Tibial artery (tissue), 4 donors: ENCODE results near the gene DEPDC1B.

ENCODE experiments used
- DNase-seq, 2 donors: peaks; one replicate each; pipeline ENCODE4 v3.0.0-alpha.2; 2019
- H3K27ac ChIP-seq, 2 donors: fragments of 200-600 bp; sonication (generic) in 1 of 2; 1 replicate in 1 of 2; 2 replicates in 1 of 2; pipeline ENCODE4 v1.5.1; 2018 to 2019; ENCODE audit warnings: mild to moderate bottlenecking in 1 of 2
- H3K27me3 ChIP-seq, 2 donors: fragments of 200-600 bp; sonication (generic) in 1 of 2; one replicate each; pipeline versions ENCODE4 v1.5.1 to v1.6.0; 2016 to 2019
- H3K36me3 ChIP-seq, 3 donors: fragments of 200-600 bp; sonication (generic) in 2 of 3; one replicate each; pipeline ENCODE4 v1.5.1; 2016 to 2019; ENCODE audit warnings: mild to moderate bottlenecking in 2 of 3
- H3K4me1 ChIP-seq, 4 donors: fragments of 200-600 bp; sonication (generic) in 2 of 4; 1 replicate in 3 of 4; 2 replicates in 1 of 4; pipeline ENCODE4 v1.5.1; 2016 to 2019
- H3K4me3 ChIP-seq, 2 donors: fragments of 200-600 bp; sonication (generic) in 1 of 2; 1 replicate in 1 of 2; 2 replicates in 1 of 2; pipeline ENCODE4 v1.5.1; 2018 to 2019; ENCODE audit warnings: mild to moderate bottlenecking in 2 of 2
- H3K9me3 ChIP-seq, 3 donors: fragments of 200-600 bp; sonication (generic) in 1 of 3; one replicate each; pipeline ENCODE4 v1.5.1; 2016 to 2019
- CTCF ChIP-seq, 2 experiments: fragments of 200-600 bp in 1 of 2; fragments of 450-650 bp in 1 of 2; IDR thresholded peaks; one replicate each; pipeline ENCODE4 v1.5.1; 2017 to 2019; ENCODE audit warnings: antibody characterized with exemption in 2 of 2, mild to moderate bottlenecking in 1 of 2, moderate library complexity in 1 of 2
- intact Hi-C: fragments of 100-400 bp; cut with DNase I; formaldehyde crosslinking; loops from one replicate; pipeline ENCODE4 v1.15.0; 2023; ENCODE audit warnings: low total_unique reads

The DEPDC1B gene

DNA sequence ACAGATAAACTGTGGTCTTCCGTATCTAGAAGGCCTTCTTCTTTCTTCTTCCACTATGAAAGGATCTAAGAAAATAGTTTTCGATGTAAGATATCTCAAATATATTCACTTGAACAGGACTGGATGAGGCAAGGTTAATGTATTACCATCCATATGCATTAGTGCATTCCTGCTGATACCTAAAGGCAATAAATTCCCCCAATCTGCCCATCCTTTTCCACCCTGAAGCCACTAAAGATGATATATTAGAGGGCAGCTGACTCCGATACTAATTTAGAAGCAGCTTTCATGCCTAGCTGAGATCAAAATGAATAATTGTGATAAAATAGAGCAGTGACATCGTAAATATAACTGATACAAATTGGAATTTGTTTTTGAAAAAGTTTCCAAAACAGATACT lies 63.3 kb downstream of the DEPDC1B start:
- Histone ChIP-seq H3K4me1 (peaks cover 0 to 60% (median 20%) of the 10 kb centered on the region in 4 donors), H3K27ac (peak overlapping the region; percentile 52 to 69)

GRCh38 chr5:60636001-60636400 lies 64.0 kb downstream of the DEPDC1B start:
- intact Hi-C loops: no loop called here
- DNase-seq: no peak
- Histone ChIP-seq H3K27me3 (no peaks in the 10 kb centered on the region), H3K36me3 (no peaks in the 10 kb centered on the region), H3K4me3 (no peak overlapping the region), H3K4me1 (peaks cover 0 to 64% (median 20%) of the 10 kb centered on the region in 4 donors), H3K27ac (peak overlapping the region in 1 of 2 donors; percentile 69), H3K9me3 (no peaks in the 10 kb centered on the region)
- TF ChIP-seq CTCF (IDR thresholded peaks at IDR 0.05): no peak

More for the DNA sequence above, 63.3 kb downstream of the DEPDC1B start:
- no peak for DNase-seq
- Histone ChIP-seq H3K27me3 (no peaks in the 10 kb centered on the region), H3K4me3 (no peak overlapping the region), H3K9me3 (no peaks in the 10 kb centered on the region), H3K36me3 (no peaks in the 10 kb centered on the region)
- TF ChIP-seq CTCF (IDR thresholded peaks at IDR 0.05): no peak
- intact Hi-C loops: no loop called here

GRCh38 chr5:60634051-60634450 lies 65.9 kb downstream of the DEPDC1B start:
- no peak for DNase-seq
- Histone ChIP-seq H3K27ac (peak overlapping the region in 1 of 2 donors; percentile 74), H3K36me3 (no peaks in the 10 kb centered on the region), H3K4me3 (no peak overlapping the region), H3K9me3 (no peaks in the 10 kb centered on the region), H3K4me1 (peaks cover 0 to 52% (median 20%) of the 10 kb centered on the region in 4 donors), H3K27me3 (no peaks in the 10 kb centered on the region)
- TF ChIP-seq CTCF (IDR thresholded peaks at IDR 0.05): no peak
- intact Hi-C loops: no loop called here

DNA sequence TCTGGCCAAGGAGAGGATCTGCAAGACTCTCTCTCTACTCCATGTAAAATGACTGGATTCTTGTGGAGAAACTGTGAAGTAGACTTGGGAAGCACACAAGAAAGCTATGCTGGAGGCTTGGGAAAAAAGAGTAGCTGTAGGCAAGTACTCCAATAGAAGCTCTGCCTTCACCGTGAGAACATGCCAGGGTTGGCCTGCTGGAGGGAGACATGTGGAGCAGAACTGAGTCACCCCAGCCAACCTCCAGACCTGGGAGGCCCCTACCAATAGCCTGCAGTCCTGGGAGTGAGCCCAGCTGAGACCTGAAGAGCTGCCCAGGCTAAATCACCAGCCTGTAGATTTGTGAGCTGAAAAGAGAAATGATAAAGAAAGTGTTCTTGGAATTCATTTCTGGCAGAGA lies 66.6 kb downstream of the DEPDC1B start:
- intact Hi-C loops: no loop called here
- DNase-seq: peak in 1 of 2 donors; percentile 78
- Histone ChIP-seq H3K27ac (peak overlapping the region; percentile 68 to 74), H3K27me3 (no peaks in the 10 kb centered on the region), H3K4me1 (peaks cover 0 to 44% (median 18%) of the 10 kb centered on the region in 4 donors), H3K4me3 (no peak overlapping the region), H3K9me3 (no peaks in the 10 kb centered on the region), H3K36me3 (no peaks in the 10 kb centered on the region)
- TF ChIP-seq CTCF (IDR thresholded peaks at IDR 0.05): no peak

- Histone ChIP-seq H3K9me3 (no peaks in the 10 kb centered on the region), H3K4me1 (peaks cover 0 to 36% (median 18%) of the 10 kb centered on the region in 4 donors), H3K36me3 (no peaks in the 10 kb centered on the region), H3K27me3 (no peaks in the 10 kb centered on the region), H3K4me3 (no peak overlapping the region), H3K27ac (peak overlapping the region; percentile 68 to 74)
- DNase-seq: no peak
- intact Hi-C loops: no loop called here
- TF ChIP-seq CTCF (IDR thresholded peaks at IDR 0.05): no peak
Observed at GRCh38 chr5:60632153-60632552, 67.8 kb downstream of the DEPDC1B start.

GRCh38 chr5:60630836-60631235 lies 69.1 kb downstream of the DEPDC1B start:
- intact Hi-C loops: no loop called here
- peaks cover 0 to 29% (median 18%) of the 10 kb centered on the region in 4 donors for H3K4me1 ChIP-seq
- no peak for TF ChIP-seq CTCF (IDR thresholded peaks at IDR 0.05)
- H3K9me3 ChIP-seq: no peaks in the 10 kb centered on the region
- peak overlapping the region in 1 of 2 donors; percentile 74 for H3K27ac ChIP-seq
- no peaks in the 10 kb centered on the region for H3K27me3 ChIP-seq
- no peak overlapping the region for H3K4me3 ChIP-seq
- DNase-seq: no peak
- no peaks in the 10 kb centered on the region for H3K36me3 ChIP-seq
